ENCODE measurements around the gene LGR5.

LGR5 gene

DNA sequence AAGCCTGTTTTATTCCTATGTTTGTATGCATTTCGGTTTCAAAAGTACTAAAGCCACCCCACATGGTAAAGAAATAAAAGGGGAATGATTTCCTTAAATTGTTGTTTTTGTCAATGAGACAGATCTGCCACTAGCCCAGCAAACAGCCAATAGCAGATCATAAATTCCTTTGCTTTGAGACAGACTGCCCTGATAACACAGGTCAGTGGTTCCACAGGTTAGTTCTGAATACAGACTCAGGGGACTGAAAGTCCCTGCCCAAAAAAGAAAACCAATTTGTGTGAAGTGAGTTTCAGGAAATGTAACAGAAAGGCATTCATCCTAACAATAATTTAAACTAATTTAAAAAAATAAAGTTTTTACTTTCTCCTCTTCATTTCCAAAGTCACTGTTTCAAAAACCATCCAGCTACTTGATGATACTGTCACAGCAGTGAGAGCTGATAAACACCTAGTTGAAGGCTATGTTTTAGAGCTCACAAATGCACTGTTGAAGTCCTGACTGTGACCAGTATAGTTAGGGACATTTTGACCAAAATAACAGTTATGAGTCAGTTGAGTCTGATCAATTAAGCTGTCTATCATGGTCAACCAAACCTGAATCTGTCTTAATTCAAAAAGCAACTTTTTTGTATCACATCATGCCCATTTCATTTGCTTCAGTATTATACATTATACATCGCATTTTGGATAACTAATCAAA lies 77.7 kb downstream of the LGR5 start:
- no peak overlapping the region for H3K4me3 ChIP-seq (ENCODE audit: low read length in 2 of 2)
- H3K36me3 ChIP-seq (ENCODE audit: control insufficient read depth in 2 of 2, insufficient read depth in 2 of 2, low read length in 2 of 2), result no peaks in the 10 kb centered on the region
- no peaks in the 10 kb centered on the region for H3K27me3 ChIP-seq (ENCODE audit: control insufficient read depth in 1 of 2, insufficient read depth in 2 of 2, low read length in 2 of 2)
- no peak overlapping the region for H3K9ac ChIP-seq (ENCODE audit: low read length in 2 of 2)
- no peak overlapping the region for H3K27ac ChIP-seq (ENCODE audit: low read length)
- H3K9me3 ChIP-seq (ENCODE audit: control insufficient read depth in 2 of 2, low read length in 2 of 2), result no peaks in the 10 kb centered on the region
- no peaks in the 10 kb centered on the region for H3K4me1 ChIP-seq (ENCODE audit: control insufficient read depth, insufficient read depth, low read length)

DNA sequence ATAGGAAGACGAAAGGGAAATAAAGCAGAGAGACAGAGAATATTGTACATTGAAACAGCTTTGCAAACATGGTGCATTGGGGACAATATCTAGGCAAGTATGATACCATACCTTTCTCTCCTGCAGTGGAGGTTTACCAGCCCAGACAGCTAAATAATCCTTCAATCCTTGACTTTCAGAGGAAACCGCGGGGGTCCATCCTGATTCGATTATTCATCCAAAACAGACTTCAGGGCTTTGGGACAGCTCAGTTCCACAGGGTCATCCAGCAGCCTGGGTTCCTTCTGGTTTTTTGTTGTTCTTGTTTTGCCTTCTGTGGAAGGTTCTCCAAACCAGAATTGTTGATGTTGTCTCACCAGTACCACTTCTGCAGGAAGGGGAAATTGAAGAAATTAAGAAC lies 81.5 kb downstream of the LGR5 start:
- H3K9ac ChIP-seq (ENCODE audit: low read length in 2 of 2), result no peak overlapping the region
- H3K27me3 ChIP-seq (ENCODE audit: control insufficient read depth in 1 of 2, insufficient read depth in 2 of 2, low read length in 2 of 2), result no peaks in the 10 kb centered on the region
- H3K36me3 ChIP-seq (ENCODE audit: control insufficient read depth in 2 of 2, insufficient read depth in 2 of 2, low read length in 2 of 2), result no peaks in the 10 kb centered on the region
- no peak overlapping the region for H3K4me3 ChIP-seq (ENCODE audit: low read length in 2 of 2)
- no peak overlapping the region for H3K27ac ChIP-seq (ENCODE audit: low read length)
- no peaks in the 10 kb centered on the region for H3K9me3 ChIP-seq (ENCODE audit: control insufficient read depth in 2 of 2, low read length in 2 of 2)
- H3K4me1 ChIP-seq (ENCODE audit: control insufficient read depth, insufficient read depth, low read length), result no peaks in the 10 kb centered on the region

GRCh38 chr12:71524626-71525025 lies 85.0 kb downstream of the LGR5 start:
- H3K9ac ChIP-seq (ENCODE audit: low read length in 2 of 2), result no peak overlapping the region
- no peaks in the 10 kb centered on the region for H3K4me1 ChIP-seq (ENCODE audit: control insufficient read depth, insufficient read depth, low read length)

DNA sequence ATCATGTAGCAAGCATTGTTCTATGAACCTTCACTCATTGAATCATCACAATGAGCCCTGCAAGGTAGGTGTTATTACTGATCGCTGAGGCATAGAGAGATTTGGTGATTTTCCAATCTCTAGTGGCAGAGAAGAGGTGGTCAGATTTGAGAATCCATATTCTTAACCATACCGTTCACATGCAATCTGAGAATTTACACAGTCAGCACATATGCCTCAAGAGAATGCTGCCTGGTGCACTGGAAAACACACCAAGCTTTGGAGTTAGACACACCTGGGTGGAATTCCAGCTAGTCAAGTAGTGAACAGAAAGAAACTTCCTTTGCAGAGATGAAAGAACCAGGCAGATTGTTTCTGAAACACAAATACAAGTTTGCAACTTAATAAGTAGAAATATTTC lies 94.1 kb downstream of the LGR5 start:
- H3K27ac ChIP-seq (ENCODE audit: low read length), result no peak overlapping the region
- no peaks in the 10 kb centered on the region for H3K36me3 ChIP-seq (ENCODE audit: control insufficient read depth in 2 of 2, insufficient read depth in 2 of 2, low read length in 2 of 2)
- no peak overlapping the region for H3K9ac ChIP-seq (ENCODE audit: low read length in 2 of 2)
- H3K4me1 ChIP-seq (ENCODE audit: control insufficient read depth, insufficient read depth, low read length), result no peaks in the 10 kb centered on the region
- no peak overlapping the region for H3K4me3 ChIP-seq (ENCODE audit: low read length in 2 of 2)
- no peaks in the 10 kb centered on the region for H3K9me3 ChIP-seq (ENCODE audit: control insufficient read depth in 2 of 2, low read length in 2 of 2)
- no peaks in the 10 kb centered on the region for H3K27me3 ChIP-seq (ENCODE audit: control insufficient read depth in 1 of 2, insufficient read depth in 2 of 2, low read length in 2 of 2)

More at GRCh38 chr12:71524626-71525025, 85.0 kb downstream of the LGR5 start:
- no peaks in the 10 kb centered on the region for H3K27me3 ChIP-seq (ENCODE audit: control insufficient read depth in 1 of 2, insufficient read depth in 2 of 2, low read length in 2 of 2)
- H3K36me3 ChIP-seq (ENCODE audit: control insufficient read depth in 2 of 2, insufficient read depth in 2 of 2, low read length in 2 of 2), result no peaks in the 10 kb centered on the region
- H3K27ac ChIP-seq (ENCODE audit: low read length), result no peak overlapping the region
- H3K9me3 ChIP-seq (ENCODE audit: control insufficient read depth in 2 of 2, low read length in 2 of 2), result no peaks in the 10 kb centered on the region
- H3K4me3 ChIP-seq (ENCODE audit: low read length in 2 of 2), result no peak overlapping the region

DNA sequence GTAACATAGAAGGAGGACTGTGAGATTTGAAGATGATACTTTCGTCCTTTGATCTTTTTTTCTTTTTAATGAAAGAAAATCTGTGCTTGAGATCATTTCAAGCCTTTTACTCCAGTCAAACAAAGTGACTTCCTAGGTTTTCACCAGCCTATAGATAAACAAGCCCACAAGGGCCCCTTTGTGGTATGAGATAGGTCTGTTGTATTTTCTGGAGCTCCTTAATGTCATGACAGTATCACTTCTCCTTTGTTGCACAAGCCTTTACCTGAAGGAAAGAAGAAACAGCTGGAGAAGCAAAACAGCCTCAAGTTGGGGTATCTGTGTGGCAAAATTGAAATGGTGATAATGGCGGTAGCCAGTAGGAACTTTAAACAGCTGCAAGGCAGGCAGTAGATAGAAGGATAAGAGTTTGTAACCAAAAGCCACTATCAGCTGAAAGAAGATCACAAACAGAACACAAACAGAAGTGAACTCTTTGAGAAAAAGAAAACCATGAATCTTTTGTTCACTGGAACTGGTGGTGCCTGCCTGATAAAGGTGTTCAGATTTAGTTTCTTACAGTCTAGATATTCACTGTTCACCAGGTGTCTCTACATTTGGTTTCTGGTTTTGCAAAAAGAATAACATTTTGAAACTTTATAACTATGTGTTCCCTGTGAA lies 96.8 kb downstream of the LGR5 start:
- no peaks in the 10 kb centered on the region for H3K27me3 ChIP-seq (ENCODE audit: control insufficient read depth in 1 of 2, insufficient read depth in 2 of 2, low read length in 2 of 2)

GRCh38 chr12:71536939-71537622 lies 97.5 kb downstream of the LGR5 start:
- Histone ChIP-seq H3K9me3 (ENCODE audit: control insufficient read depth in 2 of 2, low read length in 2 of 2) (no peaks in the 10 kb centered on the region), H3K36me3 (ENCODE audit: control insufficient read depth in 2 of 2, insufficient read depth in 2 of 2, low read length in 2 of 2) (no peaks in the 10 kb centered on the region), H3K27me3 (ENCODE audit: control insufficient read depth in 1 of 2, insufficient read depth in 2 of 2, low read length in 2 of 2) (no peaks in the 10 kb centered on the region), H3K4me1 (ENCODE audit: control insufficient read depth, insufficient read depth, low read length) (no peaks in the 10 kb centered on the region), H3K9ac (ENCODE audit: low read length in 2 of 2) (no peak overlapping the region), H3K4me3 (ENCODE audit: low read length in 2 of 2) (no peak overlapping the region), H3K27ac (ENCODE audit: low read length) (no peak overlapping the region)

More for the DNA sequence above, 96.8 kb downstream of the LGR5 start:
- Histone ChIP-seq H3K9me3 (ENCODE audit: control insufficient read depth in 2 of 2, low read length in 2 of 2) (no peaks in the 10 kb centered on the region), H3K36me3 (ENCODE audit: control insufficient read depth in 2 of 2, insufficient read depth in 2 of 2, low read length in 2 of 2) (no peaks in the 10 kb centered on the region), H3K4me1 (ENCODE audit: control insufficient read depth, insufficient read depth, low read length) (no peaks in the 10 kb centered on the region), H3K4me3 (ENCODE audit: low read length in 2 of 2) (no peak overlapping the region), H3K27ac (ENCODE audit: low read length) (no peak overlapping the region), H3K9ac (ENCODE audit: low read length in 2 of 2) (no peak overlapping the region)

DNA sequence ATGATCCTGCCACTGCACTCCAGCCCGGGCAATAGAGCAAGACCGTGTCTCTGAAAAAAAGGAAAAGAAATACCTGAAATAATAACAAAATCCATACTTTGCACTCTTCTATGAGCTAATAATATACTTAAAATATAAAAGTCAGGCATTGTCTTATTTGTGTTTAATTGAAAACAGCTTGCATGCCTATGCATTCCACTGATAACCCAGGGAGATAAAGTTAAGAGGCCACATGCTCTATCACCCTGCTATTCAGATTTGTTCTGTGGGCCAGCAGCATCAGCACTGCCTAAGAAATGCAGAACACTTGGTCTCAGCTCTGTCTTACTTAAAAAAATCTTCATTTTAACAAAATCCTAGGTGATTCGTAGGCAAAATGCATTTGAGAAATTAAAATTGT lies 99.2 kb downstream of the LGR5 start:
- no peaks in the 10 kb centered on the region for H3K36me3 ChIP-seq (ENCODE audit: control insufficient read depth in 2 of 2, insufficient read depth in 2 of 2, low read length in 2 of 2)
- H3K27ac ChIP-seq (ENCODE audit: low read length), result no peak overlapping the region
- no peaks in the 10 kb centered on the region for H3K27me3 ChIP-seq (ENCODE audit: control insufficient read depth in 1 of 2, insufficient read depth in 2 of 2, low read length in 2 of 2)
- no peaks in the 10 kb centered on the region for H3K9me3 ChIP-seq (ENCODE audit: control insufficient read depth in 2 of 2, low read length in 2 of 2)
- no peaks in the 10 kb centered on the region for H3K4me1 ChIP-seq (ENCODE audit: control insufficient read depth, insufficient read depth, low read length)
- H3K4me3 ChIP-seq (ENCODE audit: low read length in 2 of 2), result no peak overlapping the region
- no peak overlapping the region for H3K9ac ChIP-seq (ENCODE audit: low read length in 2 of 2)

DNA sequence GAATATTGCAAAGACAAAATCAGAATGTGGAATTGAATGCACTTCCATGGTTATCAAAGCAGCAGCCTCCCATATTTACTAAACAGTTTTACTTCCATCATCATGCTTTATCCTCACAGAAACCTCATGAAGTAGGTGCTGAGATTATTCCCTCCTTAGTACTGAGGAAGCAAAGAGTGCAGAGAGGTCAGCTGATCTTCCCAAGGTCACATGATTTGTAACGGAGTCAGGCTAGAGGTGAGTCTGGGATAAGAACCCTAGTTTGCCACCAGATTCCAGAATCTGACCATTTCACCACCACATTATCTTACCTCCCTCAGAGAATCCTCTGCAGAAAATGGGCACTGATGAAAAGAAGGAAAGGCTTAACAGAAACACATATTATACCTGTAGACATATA lies 102.0 kb downstream of the LGR5 start:
- no peaks in the 10 kb centered on the region for H3K27me3 ChIP-seq (ENCODE audit: control insufficient read depth in 1 of 2, insufficient read depth in 2 of 2, low read length in 2 of 2)
- H3K9me3 ChIP-seq (ENCODE audit: control insufficient read depth in 2 of 2, low read length in 2 of 2), result no peaks in the 10 kb centered on the region
- no peak overlapping the region for H3K9ac ChIP-seq (ENCODE audit: low read length in 2 of 2)
- H3K4me1 ChIP-seq (ENCODE audit: control insufficient read depth, insufficient read depth, low read length), result no peaks in the 10 kb centered on the region
- H3K4me3 ChIP-seq (ENCODE audit: low read length in 2 of 2), result no peak overlapping the region
- H3K36me3 ChIP-seq (ENCODE audit: control insufficient read depth in 2 of 2, insufficient read depth in 2 of 2, low read length in 2 of 2), result no peaks in the 10 kb centered on the region
- H3K27ac ChIP-seq (ENCODE audit: low read length), result no peak overlapping the region

GRCh38 chr12:71546322-71546861 lies 106.8 kb downstream of the LGR5 start:
- no peaks in the 10 kb centered on the region for H3K4me1 ChIP-seq (ENCODE audit: control insufficient read depth, insufficient read depth, low read length)
- no peaks in the 10 kb centered on the region for H3K9me3 ChIP-seq (ENCODE audit: control insufficient read depth in 2 of 2, low read length in 2 of 2)
- H3K27ac ChIP-seq (ENCODE audit: low read length), result no peak overlapping the region
- no peak overlapping the region for H3K4me3 ChIP-seq (ENCODE audit: low read length in 2 of 2)
- no peaks in the 10 kb centered on the region for H3K36me3 ChIP-seq (ENCODE audit: control insufficient read depth in 2 of 2, insufficient read depth in 2 of 2, low read length in 2 of 2)
- no peak overlapping the region for H3K9ac ChIP-seq (ENCODE audit: low read length in 2 of 2)
- no peaks in the 10 kb centered on the region for H3K27me3 ChIP-seq (ENCODE audit: control insufficient read depth in 1 of 2, insufficient read depth in 2 of 2, low read length in 2 of 2)

GRCh38 chr12:71548893-71549292 lies 109.3 kb downstream of the LGR5 start:
- Histone ChIP-seq H3K36me3 (ENCODE audit: control insufficient read depth in 2 of 2, insufficient read depth in 2 of 2, low read length in 2 of 2) (no peaks in the 10 kb centered on the region), H3K27me3 (ENCODE audit: control insufficient read depth in 1 of 2, insufficient read depth in 2 of 2, low read length in 2 of 2) (no peaks in the 10 kb centered on the region), H3K4me1 (ENCODE audit: control insufficient read depth, insufficient read depth, low read length) (no peaks in the 10 kb centered on the region), H3K27ac (ENCODE audit: low read length) (no peak overlapping the region), H3K9me3 (ENCODE audit: control insufficient read depth in 2 of 2, low read length in 2 of 2) (no peaks in the 10 kb centered on the region), H3K4me3 (ENCODE audit: low read length in 2 of 2) (no peak overlapping the region), H3K9ac (ENCODE audit: low read length in 2 of 2) (no peak overlapping the region)

Measured in stomach smooth muscle (tissue), 2 donors.